ENCODE measurements around the gene DYNLT4.
A peak's percentile ranks its signal among the peaks of the same experiment; 100 is the strongest.
"Not testable (repeated sequence)": the region's sequence is repeated elsewhere in the genome, so short reads cannot be mapped to it uniquely, and the experiment has no call there.

Gene DYNLT4

GRCh38 chr1:44786841-44787426 lies 20.2 kb downstream of the DYNLT4 start:
- DNase-seq: no peak

- DNase-seq: no peak
These were observed 20.9 kb downstream of the DYNLT4 start for GRCh38 chr1:44786138-44786840.

GRCh38 chr1:44785501-44786137 lies 21.5 kb downstream of the DYNLT4 start:
- DNase-seq: no peak

- DNase-seq: no peak
These were observed 22.1 kb downstream of the DYNLT4 start for GRCh38 chr1:44785029-44785380.

- no peak for DNase-seq
These were observed 22.8 kb downstream of the DYNLT4 start for GRCh38 chr1:44784094-44785028.

GRCh38 chr1:44783697-44784093 lies 23.5 kb downstream of the DYNLT4 start:
- DNase-seq: no peak

GRCh38 chr1:44780583-44781121 lies 26.5 kb downstream of the DYNLT4 start:
- no peak for DNase-seq

GRCh38 chr1:44778705-44779576 lies 28.2 kb downstream of the DYNLT4 start:
- DNase-seq: no peak

GRCh38 chr1:44777969-44778635 lies 29.0 kb downstream of the DYNLT4 start:
- DNase-seq: no peak

GRCh38 chr1:44777547-44777946 lies 29.6 kb downstream of the DYNLT4 start:
- no peak for DNase-seq

- DNase-seq: no peak
These were observed 30.5 kb downstream of the DYNLT4 start for GRCh38 chr1:44776730-44777068.

- no peak for DNase-seq
These were observed 31.0 kb downstream of the DYNLT4 start for GRCh38 chr1:44775930-44776729.

GRCh38 chr1:44775078-44775929 lies 31.8 kb downstream of the DYNLT4 start, which contains the start of gene RPS8:
Gene RPS8 (plus strand): TSS chr1:44775540. CDS start chr1:44775597, 57 bp downstream.
- peak; percentile 93 for DNase-seq

- not testable (repeated sequence) for DNase-seq
These were observed 40.7 kb downstream of the DYNLT4 start for GRCh38 chr1:44766421-44766820.

- no peak for DNase-seq
These were observed 46.3 kb downstream of the DYNLT4 start for GRCh38 chr1:44760876-44761275.

GRCh38 chr1:44759077-44759476 lies 48.1 kb downstream of the DYNLT4 start:
- no peak for DNase-seq

GRCh38 chr1:44757420-44757819 lies 49.7 kb downstream of the DYNLT4 start:
- DNase-seq: no peak
